DND-41 (cell line): ENCODE data around the gene GATAD2B.

Experiments used
- CTCF ChIP-seq: IDR thresholded peaks from 2 replicates; pipeline ENCODE4 v1.5.1; 2012; ENCODE audit warnings: borderline replicate concordance, low read length, moderate library complexity, mild to moderate bottlenecking; ENCODE audit not compliant: poor library complexity, severe bottlenecking; ENCODE audit errors: extremely low read depth
- EZH2 ChIP-seq: IDR thresholded peaks from 3 replicates; pipeline ENCODE4 v1.6.1; 2012; ENCODE audit warnings: borderline replicate concordance, low read depth, mild to moderate bottlenecking, moderate library complexity, low read length, inconsistent platforms; ENCODE audit not compliant: severe bottlenecking

DNA sequence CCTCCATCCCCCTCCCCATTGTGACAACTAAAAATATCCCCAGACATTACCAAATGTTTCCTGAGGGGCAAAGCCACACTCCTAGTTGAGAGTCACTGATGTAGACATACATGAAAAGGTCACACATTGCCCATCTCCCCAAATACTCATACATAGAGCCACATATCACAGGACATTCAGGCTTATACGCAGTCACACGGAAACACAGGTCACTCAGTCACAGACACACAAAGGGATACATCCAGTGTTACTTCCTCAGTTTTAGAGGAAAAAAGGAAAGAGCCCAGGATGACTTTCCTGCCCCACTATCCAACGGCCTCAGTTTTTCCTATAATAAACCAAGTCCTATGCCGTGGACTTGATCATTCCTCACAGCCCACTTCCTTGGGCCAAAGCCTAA is 38.6 kb upstream of the GATAD2B start:
- TF ChIP-seq CTCF (no peak), EZH2 (no peak)
